ENCODE data around the gene PIM3.

Gene PIM3

GRCh38 chr22:49992921-49993648 is 32.5 kb downstream of the PIM3 start:
- DNase-seq = peak; percentile 77

GRCh38 chr22:49993649-49994360 is 33.2 kb downstream of the PIM3 start:
- no peak for DNase-seq

- no peak for DNase-seq
Measured at GRCh38 chr22:49994361-49995040, 33.9 kb downstream of the PIM3 start.

DNA sequence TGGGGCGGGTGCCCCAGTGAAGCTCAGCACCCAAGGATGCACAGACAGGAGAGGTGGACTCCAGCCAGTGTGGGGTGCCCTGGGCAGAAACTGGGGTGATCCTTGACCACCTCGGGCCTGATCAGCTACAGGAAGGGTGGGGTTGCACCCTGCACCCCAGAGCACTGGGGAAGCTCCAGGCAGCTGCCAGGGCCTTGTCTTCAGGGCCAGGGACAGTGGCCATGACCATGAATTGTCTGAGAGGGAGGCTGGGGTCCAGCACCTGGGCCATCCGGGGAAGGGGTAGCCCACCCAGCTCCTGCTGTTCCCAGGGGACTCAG is 34.4 kb downstream of the PIM3 start:
- DNase-seq = no peak

DNA sequence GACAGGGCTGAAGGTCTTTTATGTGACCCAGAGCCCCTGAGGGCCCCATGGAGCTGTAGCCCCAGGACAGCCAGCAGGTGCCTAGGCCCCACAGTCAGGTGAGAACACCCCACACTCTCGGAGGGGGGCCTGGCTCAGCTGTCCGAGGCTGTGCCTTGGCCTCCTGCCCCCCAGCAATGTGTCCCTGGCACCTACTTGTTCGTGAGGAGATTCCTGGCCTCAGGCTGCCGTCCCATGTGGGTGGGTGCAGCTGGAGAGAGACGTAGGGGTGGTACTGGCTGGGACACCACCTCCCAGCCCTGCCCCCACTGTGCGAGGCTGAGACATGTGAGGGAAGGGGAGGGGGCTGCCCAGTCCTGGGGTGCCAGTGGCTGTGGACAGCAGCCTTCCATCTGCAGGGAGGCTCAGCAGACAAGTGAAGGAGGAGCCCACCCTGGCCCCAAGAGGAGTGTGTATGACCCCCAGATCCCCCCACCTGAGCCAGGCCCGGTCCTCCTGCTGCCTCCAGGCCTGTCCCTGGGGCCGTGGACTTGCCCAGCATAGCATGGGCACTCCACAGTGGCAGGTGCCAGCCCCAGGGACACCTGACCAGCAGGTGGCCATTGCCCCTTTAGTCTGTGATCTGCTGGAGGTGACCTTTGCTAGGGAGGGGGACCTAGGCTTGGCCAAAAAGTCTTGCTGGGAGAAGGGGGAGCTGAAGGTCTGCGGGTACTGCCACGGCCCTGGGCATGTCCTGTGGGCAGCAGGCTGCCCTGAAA is 35.0 kb downstream of the PIM3 start:
- DNase-seq = no peak

GRCh38 chr22:49996119-49996517 is 35.5 kb downstream of the PIM3 start:
- no peak for DNase-seq

- DNase-seq = no peak
Measured at GRCh38 chr22:49996518-49997250, 36.1 kb downstream of the PIM3 start.

DNA sequence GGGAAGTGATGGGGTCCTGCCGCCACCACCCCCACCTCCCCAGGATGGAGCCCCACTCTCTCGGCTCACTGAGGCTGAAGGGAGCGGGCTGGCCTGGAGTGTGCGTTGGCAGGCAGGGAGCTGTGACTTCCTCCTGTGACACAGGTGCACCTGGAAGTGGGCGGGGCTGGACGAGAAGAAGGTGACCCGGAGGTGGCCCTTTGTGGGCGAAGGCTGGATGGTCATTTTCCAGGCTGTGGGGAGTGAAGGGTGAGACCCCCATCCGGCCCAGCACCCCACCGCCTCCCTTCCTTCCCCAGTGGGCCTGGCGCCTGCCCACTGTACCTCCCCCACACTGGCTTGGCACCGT is 36.7 kb downstream of the PIM3 start:
- DNase-seq = no peak

GRCh38 chr22:49997932-49998717 is 37.6 kb downstream of the PIM3 start:
- DNase-seq = no peak

GRCh38 chr22:49998718-49999062 is 38.1 kb downstream of the PIM3 start:
- DNase-seq = no peak

DNA sequence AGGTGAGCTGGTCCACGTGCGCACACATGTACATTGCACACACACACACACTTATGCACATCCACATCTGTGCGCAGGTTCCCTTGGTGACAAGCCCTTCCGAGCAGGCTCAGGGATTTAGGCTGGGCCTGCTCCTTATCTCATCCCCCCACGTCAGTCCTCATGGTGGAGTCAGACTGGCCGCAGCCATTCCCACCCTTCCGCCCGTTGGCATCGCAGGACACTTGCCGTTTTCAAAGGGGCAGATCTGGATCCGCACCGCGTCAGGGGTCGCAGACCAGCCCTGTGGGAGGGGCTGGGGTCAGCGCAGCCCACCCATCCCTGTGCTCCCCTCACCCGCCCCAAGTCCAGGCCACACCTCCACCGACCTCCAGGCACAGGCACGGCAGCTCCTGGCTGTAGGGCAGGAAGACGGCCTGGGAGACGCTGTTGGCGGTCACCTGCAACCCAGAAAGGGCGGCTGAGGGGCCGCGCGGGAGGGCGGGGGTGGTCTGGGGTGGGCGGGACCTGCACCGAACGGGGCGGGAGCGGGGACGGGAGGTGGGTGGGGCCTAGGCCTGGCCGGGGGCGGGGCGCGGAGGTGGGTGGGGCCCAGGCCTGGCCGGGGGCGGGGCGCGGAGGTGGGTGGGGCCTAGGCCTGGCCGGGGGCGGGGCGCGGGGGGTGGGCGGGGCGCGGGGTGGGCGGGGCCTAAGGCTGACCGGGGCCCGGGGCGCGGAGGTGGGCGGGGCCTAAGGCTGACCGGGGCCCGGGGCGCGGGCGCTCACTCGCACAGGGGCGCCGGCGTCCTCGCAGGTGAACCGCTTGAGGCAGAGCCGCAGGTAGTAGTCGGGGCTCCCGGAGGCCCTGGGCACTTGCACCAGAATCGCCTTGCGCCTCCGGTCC is 38.7 kb downstream of the PIM3 start:
- no peak for DNase-seq

- no peak for DNase-seq
Measured at GRCh38 chr22:49999946-50000586, 39.5 kb downstream of the PIM3 start.

GRCh38 chr22:50000587-50001387 is 40.2 kb downstream of the PIM3 start:
- DNase-seq = no peak

DNA sequence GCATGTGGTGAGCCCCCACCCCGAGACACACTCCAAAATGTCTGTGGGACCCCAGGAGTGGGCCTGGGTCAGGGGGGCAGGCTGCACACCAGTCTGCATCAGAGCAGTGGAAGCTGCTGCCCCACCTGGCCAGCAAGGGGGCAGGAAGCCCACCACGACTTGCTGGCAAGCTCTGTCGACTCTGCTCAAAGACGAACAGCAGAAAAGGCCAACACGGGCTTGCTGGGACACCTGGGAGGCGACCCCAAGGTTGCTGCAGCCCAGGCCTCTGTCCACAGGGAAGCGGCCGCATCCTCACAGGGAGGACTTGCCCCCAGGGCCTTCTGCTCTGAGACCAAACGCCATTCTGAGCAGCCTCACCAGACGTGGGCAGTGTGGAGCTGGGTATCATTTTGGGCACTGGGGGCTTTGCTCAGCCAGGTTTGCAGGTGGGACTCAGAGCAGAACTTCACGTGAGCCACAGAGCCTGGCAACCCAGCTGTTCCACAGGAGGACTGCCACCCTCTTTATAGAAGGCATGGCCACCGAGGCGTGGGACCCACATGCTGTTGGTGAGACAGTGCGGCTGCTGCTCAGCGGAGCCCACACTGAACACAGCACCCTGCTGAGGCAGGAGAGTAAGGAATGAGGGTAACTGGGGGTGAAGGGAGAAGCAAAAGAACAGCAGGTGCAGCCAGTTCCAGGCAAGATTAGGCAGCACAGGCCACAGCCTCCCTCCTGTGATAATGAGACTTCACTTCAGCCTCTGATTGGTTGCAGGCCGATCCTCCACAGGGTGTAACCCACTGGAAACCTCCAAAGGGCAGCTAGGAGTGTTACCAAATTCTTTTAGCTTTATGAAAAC is 41.0 kb downstream of the PIM3 start:
- no peak for DNase-seq

DNA sequence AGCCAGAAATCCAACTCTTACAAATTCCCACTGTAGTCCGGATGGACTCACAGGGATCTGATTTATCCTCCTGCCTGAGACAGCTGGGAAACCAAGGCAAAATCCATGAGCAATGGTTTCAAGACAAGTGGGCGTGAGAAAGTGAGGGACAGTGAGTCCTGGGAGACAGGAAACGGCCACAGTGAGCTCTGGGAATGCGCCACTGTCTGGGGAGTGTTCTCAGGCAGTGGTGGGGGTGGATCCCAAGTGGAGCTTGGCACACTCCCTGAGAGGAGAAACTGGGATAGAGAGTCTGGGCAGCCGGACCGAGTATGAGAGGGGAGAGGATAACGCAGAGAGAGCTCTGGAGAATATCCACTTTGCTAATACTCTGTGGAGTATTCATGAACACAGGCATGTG is 42.2 kb downstream of the PIM3 start:
- no peak for DNase-seq

GRCh38 chr22:50004918-50005317 is 44.3 kb downstream of the PIM3 start:
- no peak for DNase-seq

- DNase-seq = no peak
Measured at GRCh38 chr22:50007057-50007511, 46.5 kb downstream of the PIM3 start.
